PC-3 (cell line): ENCODE measurements around the gene FAM180B. TPM values are rescaled to one million over a fixed set of nuclear protein-coding genes. Genes with fewer than 3 reads are reported as not detected.

Source experiments
- ATAC-seq: fragments of 200-7000 bp; cut with Tn5 transposase; 2 replicates; pipeline ENCODE4 v1.9.1; 2020; ENCODE audit warnings: mild to moderate bottlenecking, moderate library complexity
- BruUV-seq: library from RNA; stranded (reverse); fragments of 400-500 nt; replicated peaks from 2 replicates; lab custom pipeline; 2021; lab: Mats Ljungman, UMichigan
- CTCF ChIA-PET: fragments of 300-600 bp; sonication (Branson Sonifier 250); formaldehyde crosslinking; loops from one replicate; lab custom pipeline; 2022; ENCODE audit warnings: antibody characterized with exemption; lab: Charles Lee
- POLR2A ChIA-PET: fragments of 300-600 bp; sonication (Branson Sonifier 250); formaldehyde crosslinking; loops from one replicate; lab custom pipeline; 2022; ENCODE audit warnings: antibody characterized with exemption; ENCODE audit not compliant: unreplicated experiment; lab: Charles Lee
- DNase-seq: peaks from one replicate; pipeline ENCODE4 v3.0.0-alpha.2; 2015
- H2AFZ ChIP-seq: fragments of 300-600 bp; sonication (generic); 2 replicates; pipeline ENCODE4 v1.6.0; 2016; ENCODE audit warnings: antibody characterized with exemption, low read length
- H3F3A ChIP-seq: fragments of 300-600 bp; sonication (generic); one replicate; pipeline ENCODE4 v1.6.0; 2017; ENCODE audit warnings: antibody characterized with exemption, low read length, control low read depth, mild to moderate bottlenecking; ENCODE audit not compliant: unreplicated experiment
- H3K27ac ChIP-seq: fragments of 300-600 bp; sonication (generic); 2 replicates; pipeline ENCODE4 v1.5.1; 2016; ENCODE audit warnings: mild to moderate bottlenecking, low read length
- H3K27me3 ChIP-seq: fragments of 300-600 bp; sonication (generic); 2 replicates; pipeline ENCODE4 v1.6.1; 2016; ENCODE audit warnings: low read length, mixed read lengths
- H3K36me3 ChIP-seq: fragments of 300-600 bp; sonication (generic); 2 replicates; pipeline ENCODE4 v1.6.1; 2016; ENCODE audit warnings: low read depth, mixed run types, low read length, mixed read lengths
- H3K4me1 ChIP-seq: fragments of 300-600 bp; sonication (generic); 2 replicates; pipeline ENCODE4 v1.5.1; 2016; ENCODE audit warnings: low read length; ENCODE audit not compliant: insufficient read depth
- H3K4me2 ChIP-seq: fragments of 300-600 bp; sonication (generic); 2 replicates; pipeline ENCODE4 v1.6.0; 2016; ENCODE audit warnings: low read length
- H3K4me3 ChIP-seq: fragments of 300-600 bp; sonication (generic); 2 replicates; pipeline ENCODE4 v1.5.1; 2016; ENCODE audit warnings: mild to moderate bottlenecking, low read length, mixed read lengths
- H3K79me2 ChIP-seq: fragments of 300-600 bp; sonication (generic); 2 replicates; pipeline ENCODE4 v1.6.1; 2017; ENCODE audit warnings: low read length, mixed read lengths
- H3K9ac ChIP-seq: fragments of 300-600 bp; sonication (generic); 2 replicates; pipeline ENCODE4 v1.6.0; 2016; ENCODE audit warnings: mild to moderate bottlenecking, low read length
- H3K9me2 ChIP-seq: fragments of 300-600 bp; sonication (generic); replicated peaks from 2 replicates; pipeline ENCODE4 v1.6.1; 2016; ENCODE audit warnings: mixed run types, low read length, mixed read lengths
- H3K9me3 ChIP-seq: fragments of 300-600 bp; sonication (generic); 2 replicates; pipeline ENCODE4 v1.6.1; 2016; ENCODE audit warnings: low read length, mixed read lengths
- H4K20me1 ChIP-seq: fragments of 300-600 bp; sonication (generic); 2 replicates; pipeline ENCODE4 v1.6.1; 2016; ENCODE audit warnings: low read length, mixed read lengths
- EZH2 ChIP-seq: fragments of 300-600 bp; sonication (generic); IDR thresholded peaks from one replicate; pipeline ENCODE4 v1.6.1; 2017; ENCODE audit warnings: antibody characterized with exemption, mild to moderate bottlenecking, low read length; ENCODE audit not compliant: unreplicated experiment
- EZH2phosphoT487 ChIP-seq: fragments of 300-600 bp; sonication (generic); IDR thresholded peaks from 2 replicates; pipeline ENCODE4 v1.6.1; 2018; ENCODE audit warnings: mild to moderate bottlenecking, antibody characterized with exemption, low read length, borderline replicate concordance
- intact Hi-C: fragments of 100-400 bp; cut with micrococcal nuclease; formaldehyde crosslinking; loops from 2 replicates; pipeline ENCODE4 v1.9.0; 2023
- total RNA-seq: library from RNA; depleted of rRNA; stranded (reverse); fragments of >200 nt; gene quantifications from 2 replicates; pipeline ENCODE4 v1.2.3, GENCODE V29; 2014
- TF ChIP-seq, protein P1 (sequence below): fragments of 300-600 bp; sonication (generic); conservative IDR thresholded peaks from 2 replicates; pipeline ENCODE4 v1.5.1; 2017; ENCODE audit warnings: antibody characterized with exemption, low read depth, mild to moderate bottlenecking, low read length

Gene FAM180B
- total RNA-seq, 1 experiment from 2014 or later = not detected

DNA sequence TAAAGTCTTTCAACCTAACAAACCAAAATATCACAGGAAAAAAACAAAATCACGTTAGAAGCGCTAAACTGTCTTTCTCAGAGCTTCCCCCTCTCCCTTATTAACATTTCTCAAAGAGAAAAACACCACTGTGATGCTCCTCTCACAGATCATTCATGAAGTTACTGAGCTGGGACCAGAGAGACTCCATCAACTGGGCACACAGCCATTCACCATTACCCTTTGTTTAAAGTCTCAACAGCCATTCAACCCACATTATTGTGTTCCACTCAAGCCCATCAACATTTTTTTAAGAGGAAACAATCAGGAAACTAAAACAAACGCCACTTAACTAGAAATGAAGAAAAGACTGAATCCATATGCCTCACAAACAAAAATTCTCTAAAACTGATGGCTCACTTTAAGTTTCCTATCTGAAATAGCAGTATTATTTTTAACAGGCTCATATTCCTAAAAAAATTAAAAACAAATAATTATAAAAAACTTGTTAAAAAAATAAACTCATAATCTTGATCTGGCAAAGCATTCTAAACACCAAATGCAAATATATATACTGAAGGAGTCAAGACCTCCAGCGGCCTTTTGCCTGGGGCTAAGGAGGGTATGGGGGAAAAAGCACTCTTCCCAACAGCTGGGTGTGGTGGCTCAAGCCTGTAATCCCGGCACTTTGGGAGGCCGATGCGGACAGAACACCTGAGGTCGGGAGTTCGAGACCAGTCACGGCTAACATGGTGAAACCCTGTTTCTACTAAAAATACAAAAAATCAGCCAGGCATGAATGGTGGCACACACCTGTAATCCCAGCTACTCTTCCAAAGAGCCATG lies 47.5 kb upstream of the FAM180B start:
- Histone ChIP-seq H3K27ac (peak overlapping the region; percentile 91), H3K4me3 (peak overlapping the region; percentile 46; the same call in 1 of the 2 replicates), H3K9me2 (no peaks in the 10 kb centered on the region), H3F3A (no peaks in the 10 kb centered on the region), H3K36me3 (no peaks in the 10 kb centered on the region; the same call in 1 of the 2 replicates), H3K9ac (peak overlapping the region; percentile 57), H3K79me2 (peaks cover 93% of the 10 kb centered on the region), H3K9me3 (no peaks in the 10 kb centered on the region), H2AFZ (no peak overlapping the region), H3K4me1 (peaks cover 38% of the 10 kb centered on the region), H3K27me3 (no peaks in the 10 kb centered on the region), H3K4me2 (peak overlapping the region; percentile 75), H4K20me1 (peaks cover 32% of the 10 kb centered on the region)
- ChIA-PET POLR2A (no interaction called here), CTCF (no interaction called here)
- intact Hi-C loops = loop anchor here (2.0 kb wide), 1 partner anchor 14 kb away; no protein-coding TSS in a partner anchor
- BruUV-seq = no TSS peak
- TF ChIP-seq EZH2 (no peak), EZH2phosphoT487 (no peak)
- TF ChIP-seq, protein P1, sequence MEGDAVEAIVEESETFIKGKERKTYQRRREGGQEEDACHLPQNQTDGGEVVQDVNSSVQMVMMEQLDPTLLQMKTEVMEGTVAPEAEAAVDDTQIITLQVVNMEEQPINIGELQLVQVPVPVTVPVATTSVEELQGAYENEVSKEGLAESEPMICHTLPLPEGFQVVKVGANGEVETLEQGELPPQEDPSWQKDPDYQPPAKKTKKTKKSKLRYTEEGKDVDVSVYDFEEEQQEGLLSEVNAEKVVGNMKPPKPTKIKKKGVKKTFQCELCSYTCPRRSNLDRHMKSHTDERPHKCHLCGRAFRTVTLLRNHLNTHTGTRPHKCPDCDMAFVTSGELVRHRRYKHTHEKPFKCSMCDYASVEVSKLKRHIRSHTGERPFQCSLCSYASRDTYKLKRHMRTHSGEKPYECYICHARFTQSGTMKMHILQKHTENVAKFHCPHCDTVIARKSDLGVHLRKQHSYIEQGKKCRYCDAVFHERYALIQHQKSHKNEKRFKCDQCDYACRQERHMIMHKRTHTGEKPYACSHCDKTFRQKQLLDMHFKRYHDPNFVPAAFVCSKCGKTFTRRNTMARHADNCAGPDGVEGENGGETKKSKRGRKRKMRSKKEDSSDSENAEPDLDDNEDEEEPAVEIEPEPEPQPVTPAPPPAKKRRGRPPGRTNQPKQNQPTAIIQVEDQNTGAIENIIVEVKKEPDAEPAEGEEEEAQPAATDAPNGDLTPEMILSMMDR = no peak
- DNase-seq (no peak), ATAC-seq (no peak)

GRCh38 chr11:47539681-47540039 lies 46.8 kb upstream of the FAM180B start:
- Histone ChIP-seq H3K36me3 (no peaks in the 10 kb centered on the region; the same call in 1 of the 2 replicates), H3K9ac (peak overlapping the region; percentile 57), H3K27ac (peak overlapping the region; percentile 91), H3K79me2 (peaks cover 93% of the 10 kb centered on the region), H3K27me3 (no peaks in the 10 kb centered on the region), H3K4me3 (peak overlapping the region; percentile 46; the same call in 1 of the 2 replicates), H3F3A (no peaks in the 10 kb centered on the region), H3K4me2 (peak overlapping the region; percentile 75), H3K9me2 (no peaks in the 10 kb centered on the region), H3K4me1 (peaks cover 38% of the 10 kb centered on the region), H2AFZ (no peak overlapping the region), H4K20me1 (peaks cover 32% of the 10 kb centered on the region), H3K9me3 (no peaks in the 10 kb centered on the region)
- BruUV-seq = TSS peak; percentile 5
- no peak for TF ChIP-seq EZH2
- no peak for TF ChIP-seq EZH2phosphoT487
- TF ChIP-seq, protein P1 = no peak
- no peak for ATAC-seq
- CTCF ChIA-PET = interaction anchor here (0.7 kb wide), 1 partner anchor 15 kb away, joined by 7 read pairs; no protein-coding TSS in a partner anchor
- POLR2A ChIA-PET = interaction anchor here (0.5 kb wide), 1 partner anchor 39 kb away, joined by 5 read pairs; the partner anchor contains the start of genes KBTBD4 and NDUFS3
- DNase-seq = no peak
- intact Hi-C loops = loop anchor here (1.0 to 2.0 kb wide), 2 partner anchors 15 to 62 kb away; no protein-coding TSS in a partner anchor
